IMR-90 (cell line): ENCODE measurements around the gene NR5A1. TPM values are rescaled to one million over a fixed set of nuclear protein-coding genes. Genes with fewer than 3 reads are reported as not detected.

ENCODE experiments used
- ATAC-seq: fragments of 200-7000 bp; cut with Tn5 transposase; 2 replicates; pipeline ENCODE4 v1.9.1; 2020; ENCODE audit warnings: low read depth, mild to moderate bottlenecking, moderate library complexity
- BruUV-seq: library from RNA; stranded (reverse); fragments of 400-500 nt; replicated peaks from 2 replicates; lab custom pipeline; 2021; lab: Mats Ljungman, UMichigan
- CTCF ChIA-PET: fragments of 300-600 bp; formaldehyde crosslinking; extraction: SDS; loops from one replicate; lab custom pipeline; 2021; ENCODE audit warnings: antibody characterized with exemption; lab: Yijun Ruan, JAX
- POLR2A ChIA-PET: fragments of 300-600 bp; sonication (Branson Sonifier 250); formaldehyde crosslinking; loops from one replicate; lab custom pipeline; 2022; ENCODE audit warnings: antibody characterized with exemption; ENCODE audit not compliant: unreplicated experiment; lab: Charles Lee
- DNase-seq: peaks from one replicate; pipeline ENCODE4 v3.0.0; 2013
- H2AFZ ChIP-seq: replicated peaks from 2 replicates; pipeline ENCODE3; 2013; ENCODE audit warnings: low read length, mild to moderate bottlenecking; ENCODE audit not compliant: poor library complexity
- H2AK5ac ChIP-seq: 2 replicates; pipeline ENCODE4 v1.6.1; 2013; ENCODE audit warnings: low read depth, low read length, inconsistent platforms
- H2AK9ac ChIP-seq: replicated peaks from 2 replicates; pipeline ENCODE3; 2013; ENCODE audit warnings: mild to moderate bottlenecking, low read depth, low read length, moderate library complexity; ENCODE audit not compliant: poor library complexity
- H2BK120ac ChIP-seq: 2 replicates; pipeline ENCODE4 v1.6.1; 2013; ENCODE audit warnings: low read depth, low read length, inconsistent platforms
- H2BK15ac ChIP-seq: 3 replicates; pipeline ENCODE4 v1.6.1; 2013; ENCODE audit warnings: low read depth, low read length, inconsistent platforms
- H2BK20ac ChIP-seq: 2 replicates; pipeline ENCODE4 v1.6.1; 2013; ENCODE audit warnings: low read depth, mild to moderate bottlenecking, inconsistent platforms, low read length, moderate library complexity
- H2BK5ac ChIP-seq: 2 replicates; pipeline ENCODE4 v1.6.1; 2013; ENCODE audit warnings: mild to moderate bottlenecking, low read depth, low read length, inconsistent platforms; ENCODE audit not compliant: poor library complexity, severe bottlenecking
- H3K14ac ChIP-seq: replicated peaks from 2 replicates; pipeline ENCODE4 v1.6.1; 2013; ENCODE audit warnings: low read depth, low read length, inconsistent platforms
- H3K18ac ChIP-seq: 2 replicates; pipeline ENCODE4 v1.6.1; 2013; ENCODE audit warnings: low read depth, low read length, control low read depth
- H3K23ac ChIP-seq: 2 replicates; pipeline ENCODE4 v1.6.1; 2013; ENCODE audit warnings: low read depth, low read length, inconsistent platforms
- H3K27ac ChIP-seq: 2 replicates; pipeline ENCODE4 v1.5.1; 2013; ENCODE audit warnings: mild to moderate bottlenecking, control low read depth, low read length; ENCODE audit not compliant: insufficient read depth
- H3K27me3 ChIP-seq: 2 replicates; pipeline ENCODE4 v1.6.1; 2013; ENCODE audit warnings: low read length; ENCODE audit not compliant: control insufficient read depth, insufficient read depth
- H3K36me3 ChIP-seq: 2 replicates; pipeline ENCODE4 v1.6.1; 2013; ENCODE audit warnings: low read length, mixed read lengths; ENCODE audit not compliant: control insufficient read depth, insufficient read depth
- H3K4ac ChIP-seq: 2 replicates; pipeline ENCODE4 v1.6.1; 2013; ENCODE audit warnings: low read depth, low read length, inconsistent platforms
- H3K4me1 ChIP-seq: 2 replicates; pipeline ENCODE4 v1.6.1; 2013; ENCODE audit warnings: low read length, mixed read lengths; ENCODE audit not compliant: control insufficient read depth, insufficient read depth
- H3K4me2 ChIP-seq: 2 replicates; pipeline ENCODE4 v1.6.1; 2013; ENCODE audit warnings: low read depth, mild to moderate bottlenecking, control low read depth, low read length, moderate library complexity
- H3K4me3 ChIP-seq: 2 replicates; pipeline ENCODE4 v1.5.1; 2013; ENCODE audit warnings: low read depth, mild to moderate bottlenecking, control low read depth, low read length, moderate library complexity; ENCODE audit not compliant: insufficient read depth
- H3K56ac ChIP-seq: 2 replicates; pipeline ENCODE4 v1.6.1; 2013; ENCODE audit warnings: low read length, inconsistent platforms; ENCODE audit not compliant: insufficient read depth; ENCODE audit errors: extremely low read depth
- H3K79me1 ChIP-seq, 2 experiments: 2 replicates each; pipeline ENCODE4 v1.6.1; 2013; ENCODE audit warnings: low read length in 2 of 2, inconsistent platforms in 1 of 2, low read depth in 1 of 2
- H3K9ac ChIP-seq: 2 replicates; pipeline ENCODE4 v1.6.1; 2013; ENCODE audit warnings: low read depth, low read length, control low read depth
- H3K9me1 ChIP-seq: 2 replicates; pipeline ENCODE4 v1.6.1; 2013; ENCODE audit warnings: low read length, inconsistent platforms; ENCODE audit not compliant: insufficient read depth
- H3K9me3 ChIP-seq: 2 replicates; pipeline ENCODE4 v1.6.1; 2013; ENCODE audit warnings: low read length; ENCODE audit not compliant: control insufficient read depth, insufficient read depth
- H4K20me1 ChIP-seq: 2 replicates; pipeline ENCODE4 v1.6.1; 2013; ENCODE audit warnings: low read length, inconsistent platforms; ENCODE audit not compliant: insufficient read depth
- H4K5ac ChIP-seq: 2 replicates; pipeline ENCODE4 v1.6.1; 2013; ENCODE audit warnings: mild to moderate bottlenecking, low read depth, low read length, control low read depth
- H4K8ac ChIP-seq, 2 experiments: 2 replicates each; pipeline ENCODE4 v1.6.1; 2013; ENCODE audit warnings: low read depth in 2 of 2, low read length in 2 of 2, control low read depth in 1 of 2, inconsistent platforms in 1 of 2
- H4K91ac ChIP-seq: 2 replicates; pipeline ENCODE4 v1.6.1; 2013; ENCODE audit warnings: low read depth, low read length, inconsistent platforms; ENCODE audit not compliant: insufficient read depth
- BHLHE40 ChIP-seq: fragments of 150-350 bp; IDR thresholded peaks from 2 replicates; pipeline ENCODE4 v1.6.1; 2016; ENCODE audit warnings: mild to moderate bottlenecking, low read depth, low read length
- CEBPB ChIP-seq: IDR thresholded peaks from 2 replicates; pipeline ENCODE4 v1.6.1; 2012; ENCODE audit warnings: low read depth, low read length, improper control_type of control experiment
- CHD1 ChIP-seq: IDR thresholded peaks from 2 replicates; pipeline ENCODE4 v1.6.1; 2012; ENCODE audit warnings: low read depth, low read length, improper control_type of control experiment
- FOS ChIP-seq: fragments of 150-350 bp; IDR thresholded peaks from 2 replicates; pipeline ENCODE4 v1.6.1; 2016; ENCODE audit warnings: low read depth, low read length
- MAFK ChIP-seq: IDR thresholded peaks from 2 replicates; pipeline ENCODE4 v1.6.1; 2012; ENCODE audit warnings: low read depth, low read length, improper control_type of control experiment
- MAZ ChIP-seq: IDR thresholded peaks from 2 replicates; pipeline ENCODE4 v1.6.1; 2012; ENCODE audit warnings: low read depth, mild to moderate bottlenecking, low read length, improper control_type of control experiment, moderate library complexity, borderline replicate concordance
- MXI1 ChIP-seq: IDR thresholded peaks from 2 replicates; pipeline ENCODE4 v1.6.1; 2012; ENCODE audit warnings: low read depth, mild to moderate bottlenecking, low read length, moderate library complexity, borderline replicate concordance
- NFE2L2 ChIP-seq: fragments of 150-350 bp; IDR thresholded peaks from 2 replicates; pipeline ENCODE4 v1.6.1; 2016; ENCODE audit warnings: low read depth, mild to moderate bottlenecking, low read length
- POLR2A ChIP-seq: IDR thresholded peaks from 2 replicates; pipeline ENCODE4 v1.6.1; 2012; ENCODE audit warnings: mild to moderate bottlenecking, low read depth, low read length
- RAD21 ChIP-seq: IDR thresholded peaks from 2 replicates; pipeline ENCODE4 v1.6.1; 2012; ENCODE audit warnings: low read length, improper control_type of control experiment
- RCOR1 ChIP-seq: IDR thresholded peaks from 2 replicates; pipeline ENCODE4 v1.6.1; 2012; ENCODE audit warnings: mild to moderate bottlenecking, low read length, improper control_type of control experiment; ENCODE audit not compliant: insufficient replicate concordance
- RFX5 ChIP-seq: IDR thresholded peaks from 2 replicates; pipeline ENCODE4 v1.8.0; 2012; ENCODE audit warnings: low read depth, mild to moderate bottlenecking, low read length, moderate library complexity
- SMC3 ChIP-seq: fragments of 150-350 bp; IDR thresholded peaks from 2 replicates; pipeline ENCODE4 v1.6.1; 2016; ENCODE audit warnings: low read depth, mild to moderate bottlenecking, antibody characterized with exemption, low read length, moderate library complexity
- WGBS, 2 experiments: methylation state at CpG; one replicate each; pipeline versions ENCODE4 v1.1.5 to v1.1.7; 2013; ENCODE audit warnings: missing lambda C conversion rate in 2 of 2; ENCODE audit not compliant: insufficient read length in 1 of 2; ENCODE audit errors: extremely low coverage in 2 of 2; 5-methylcytosine and 5-hydroxymethylcytosine counted together
- dilution Hi-C: fragments of 300-500 bp; cut with HindIII; formaldehyde crosslinking; loops from one replicate; pipeline ENCODE4 v1.14.3; 2018; ENCODE audit warnings: low sequenced_read_pairs; ENCODE audit not compliant: unreplicated experiment
- in situ Hi-C: fragments of 300-500 bp; cut with MboI; formaldehyde crosslinking; loops from 3 replicates; pipeline ENCODE4 v1.14.3; 2019; ENCODE audit warnings: low sequenced_read_pairs, inconsistent platforms, mixed read lengths
- intact Hi-C: fragments of 100-400 bp; cut with micrococcal nuclease; formaldehyde crosslinking; loops from 2 replicates; pipeline ENCODE4 v1.10.0; 2022
- polyA plus RNA-seq, 3 experiments: library from polyadenylated mRNA; depleted of rRNA; stranded (reverse); fragments of >200 nt; gene quantifications; 2 replicates each; pipeline ENCODE4 v1.2.3, GENCODE V29; 2012; ENCODE audit warnings: low replicate concordance in 1 of 3
- total RNA-seq: library from RNA; depleted of rRNA; stranded (reverse); fragments of >200 nt; gene quantifications from 2 replicates; pipeline ENCODE4 v1.2.3, GENCODE V29; 2012
- TF ChIP-seq, protein P1 (sequence below): fragments of 150-350 bp; IDR thresholded peaks from 2 replicates; pipeline ENCODE4 v1.6.1; 2017; ENCODE audit warnings: mild to moderate bottlenecking, antibody characterized with exemption, low read length, low read depth
- TF ChIP-seq, protein P2 (sequence below): fragments of 150-350 bp; IDR thresholded peaks from 2 replicates; pipeline ENCODE4 v1.6.1; 2016; ENCODE audit warnings: low read depth, mild to moderate bottlenecking, low read length, moderate library complexity, borderline replicate concordance
- TF ChIP-seq, protein P3 (sequence below): conservative IDR thresholded peaks from 2 replicates; pipeline ENCODE4 v1.5.1; 2012; ENCODE audit warnings: mild to moderate bottlenecking, low read depth, low read length, improper control_type of control experiment

Gene NR5A1
- total and polyA plus RNA-seq, 2 of the 4 experiments (the other 2 are of a cell fraction), result not detected

DNA sequence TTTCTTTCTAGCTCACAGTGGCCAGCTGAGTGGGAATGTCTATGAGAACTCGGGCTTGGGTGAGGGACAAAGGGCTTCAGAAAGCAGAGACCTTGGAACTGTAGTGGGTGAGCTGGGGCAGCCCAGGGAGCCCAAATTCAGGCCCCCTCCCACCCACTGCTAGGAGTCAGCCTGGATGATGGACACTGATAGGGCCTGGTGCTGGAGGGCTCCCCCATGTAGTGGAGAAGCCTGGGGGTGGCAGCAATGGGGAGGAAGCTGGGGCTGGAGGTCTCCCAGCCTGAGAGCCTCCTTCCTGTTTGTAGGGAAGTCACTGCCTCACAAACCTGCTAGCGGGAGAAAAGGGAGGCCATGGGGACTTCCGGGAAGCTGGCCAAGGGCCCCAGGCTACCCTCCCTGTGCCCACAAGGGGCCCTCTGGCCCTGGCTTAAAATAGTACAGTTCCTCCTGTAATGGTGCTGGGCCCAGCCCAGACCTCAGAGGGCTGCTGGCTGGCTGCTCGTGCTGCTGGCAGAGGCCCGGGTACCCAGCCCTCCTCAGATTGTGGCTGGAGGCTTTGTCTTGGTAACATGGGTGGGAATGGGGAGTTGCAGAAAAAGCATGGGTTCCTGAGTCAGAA lies 6.3 kb upstream of the NR5A1 start:
- Histone ChIP-seq H3K23ac (no peak overlapping the region), H4K20me1 (no peaks in the 10 kb centered on the region), H3K9me1 (no peaks in the 10 kb centered on the region), H3K79me1 (no peaks in the 10 kb centered on the region), H3K4ac (no peak overlapping the region), H2AFZ (no peak overlapping the region), H2BK120ac (no peak overlapping the region), H4K91ac (no peak overlapping the region), H3K56ac (no peak overlapping the region), H3K14ac (no peak overlapping the region), H2AK5ac (no peak overlapping the region), H3K27ac (no peak overlapping the region), H3K9ac (no peak overlapping the region), H3K27me3 (peaks cover 50% of the 10 kb centered on the region), H2AK9ac (no peak overlapping the region), H2BK5ac (no peak overlapping the region), H3K4me3 (no peak overlapping the region), H2BK20ac (no peak overlapping the region), H4K5ac (no peak overlapping the region), H3K4me2 (no peak overlapping the region), H3K36me3 (no peaks in the 10 kb centered on the region), H4K8ac (no peak overlapping the region), H3K18ac (no peak overlapping the region), H3K4me1 (no peaks in the 10 kb centered on the region; the same call in 1 of the 2 replicates), H2BK15ac (no peak overlapping the region), H3K9me3 (no peaks in the 10 kb centered on the region)
- ATAC-seq (no peak; the same call in 1 of the 2 replicates), DNase-seq (no peak)
- BruUV-seq, result no TSS peak
- in situ Hi-C loops (no loop called here), intact Hi-C loops (no loop called here), dilution Hi-C loops (no loop called here)
- ChIA-PET POLR2A (no interaction called here), CTCF (no interaction called here)
- no CpG with 5 or more reads among the region's 5 CpGs for WGBS, 2 experiments
- TF ChIP-seq FOS (no peak), CHD1 (no peak), NFE2L2 (no peak), RFX5 (no peak), MXI1 (no peak), RAD21 (no peak), MAZ (no peak), RCOR1 (no peak), BHLHE40 (no peak), SMC3 (no peak), CEBPB (no peak), MAFK (no peak), POLR2A (no peak)
- TF ChIP-seq, protein P1, sequence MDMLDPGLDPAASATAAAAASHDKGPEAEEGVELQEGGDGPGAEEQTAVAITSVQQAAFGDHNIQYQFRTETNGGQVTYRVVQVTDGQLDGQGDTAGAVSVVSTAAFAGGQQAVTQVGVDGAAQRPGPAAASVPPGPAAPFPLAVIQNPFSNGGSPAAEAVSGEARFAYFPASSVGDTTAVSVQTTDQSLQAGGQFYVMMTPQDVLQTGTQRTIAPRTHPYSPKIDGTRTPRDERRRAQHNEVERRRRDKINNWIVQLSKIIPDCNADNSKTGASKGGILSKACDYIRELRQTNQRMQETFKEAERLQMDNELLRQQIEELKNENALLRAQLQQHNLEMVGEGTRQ, result no peak
- TF ChIP-seq, protein P2, sequence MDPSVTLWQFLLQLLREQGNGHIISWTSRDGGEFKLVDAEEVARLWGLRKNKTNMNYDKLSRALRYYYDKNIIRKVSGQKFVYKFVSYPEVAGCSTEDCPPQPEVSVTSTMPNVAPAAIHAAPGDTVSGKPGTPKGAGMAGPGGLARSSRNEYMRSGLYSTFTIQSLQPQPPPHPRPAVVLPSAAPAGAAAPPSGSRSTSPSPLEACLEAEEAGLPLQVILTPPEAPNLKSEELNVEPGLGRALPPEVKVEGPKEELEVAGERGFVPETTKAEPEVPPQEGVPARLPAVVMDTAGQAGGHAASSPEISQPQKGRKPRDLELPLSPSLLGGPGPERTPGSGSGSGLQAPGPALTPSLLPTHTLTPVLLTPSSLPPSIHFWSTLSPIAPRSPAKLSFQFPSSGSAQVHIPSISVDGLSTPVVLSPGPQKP, result no peak
- TF ChIP-seq, protein P3, sequence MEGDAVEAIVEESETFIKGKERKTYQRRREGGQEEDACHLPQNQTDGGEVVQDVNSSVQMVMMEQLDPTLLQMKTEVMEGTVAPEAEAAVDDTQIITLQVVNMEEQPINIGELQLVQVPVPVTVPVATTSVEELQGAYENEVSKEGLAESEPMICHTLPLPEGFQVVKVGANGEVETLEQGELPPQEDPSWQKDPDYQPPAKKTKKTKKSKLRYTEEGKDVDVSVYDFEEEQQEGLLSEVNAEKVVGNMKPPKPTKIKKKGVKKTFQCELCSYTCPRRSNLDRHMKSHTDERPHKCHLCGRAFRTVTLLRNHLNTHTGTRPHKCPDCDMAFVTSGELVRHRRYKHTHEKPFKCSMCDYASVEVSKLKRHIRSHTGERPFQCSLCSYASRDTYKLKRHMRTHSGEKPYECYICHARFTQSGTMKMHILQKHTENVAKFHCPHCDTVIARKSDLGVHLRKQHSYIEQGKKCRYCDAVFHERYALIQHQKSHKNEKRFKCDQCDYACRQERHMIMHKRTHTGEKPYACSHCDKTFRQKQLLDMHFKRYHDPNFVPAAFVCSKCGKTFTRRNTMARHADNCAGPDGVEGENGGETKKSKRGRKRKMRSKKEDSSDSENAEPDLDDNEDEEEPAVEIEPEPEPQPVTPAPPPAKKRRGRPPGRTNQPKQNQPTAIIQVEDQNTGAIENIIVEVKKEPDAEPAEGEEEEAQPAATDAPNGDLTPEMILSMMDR, result no peak
